ENCODE results near the gene TRPM4.
"Not testable (repeated sequence)": the region's sequence is repeated elsewhere in the genome, so short reads cannot be mapped to it uniquely, and the experiment has no call there.

The TRPM4 gene

GRCh38 chr19:49193822-49194394 lies 36.3 kb downstream of the TRPM4 start:
- DNase-seq, result no peak

- DNase-seq, result no peak
Measured at GRCh38 chr19:49194408-49194807, 36.8 kb downstream of the TRPM4 start.

- DNase-seq, result no peak
Measured at GRCh38 chr19:49196527-49197240, 39.1 kb downstream of the TRPM4 start.

GRCh38 chr19:49200238-49200862 lies 42.8 kb downstream of the TRPM4 start:
- DNase-seq, result no peak

- no peak for DNase-seq
Measured at GRCh38 chr19:49201042-49201441, 43.5 kb downstream of the TRPM4 start.

- DNase-seq, result no peak
Measured at GRCh38 chr19:49205114-49205513, 47.5 kb downstream of the TRPM4 start.

GRCh38 chr19:49209502-49209901 lies 51.9 kb downstream of the TRPM4 start:
- not testable (repeated sequence) for DNase-seq

- DNase-seq, result no peak
Measured at GRCh38 chr19:49210108-49210900, 52.7 kb downstream of the TRPM4 start.

GRCh38 chr19:49210901-49211451 lies 53.4 kb downstream of the TRPM4 start:
- no peak for DNase-seq

GRCh38 chr19:49212016-49212701 lies 54.6 kb downstream of the TRPM4 start:
- DNase-seq, result no peak

GRCh38 chr19:49213791-49214190 lies 56.2 kb downstream of the TRPM4 start:
- DNase-seq, result no peak

GRCh38 chr19:49214701-49215100 lies 57.1 kb downstream of the TRPM4 start:
- DNase-seq, result no peak

- no peak for DNase-seq
Measured at GRCh38 chr19:49216071-49216470, 58.5 kb downstream of the TRPM4 start.

- DNase-seq, result no peak
Measured at GRCh38 chr19:49217382-49217781, 59.8 kb downstream of the TRPM4 start.

GRCh38 chr19:49222011-49222410 lies 64.4 kb downstream of the TRPM4 start:
- no peak for DNase-seq

- no peak for DNase-seq
Measured at GRCh38 chr19:49222528-49222927, 64.9 kb downstream of the TRPM4 start.

GRCh38 chr19:49223472-49223871 lies 65.9 kb downstream of the TRPM4 start:
- no peak for DNase-seq

GRCh38 chr19:49224441-49224840 lies 66.8 kb downstream of the TRPM4 start:
- not testable (repeated sequence) for DNase-seq

- DNase-seq, result no peak
Measured at GRCh38 chr19:49224879-49225278, 67.3 kb downstream of the TRPM4 start.

GRCh38 chr19:49229416-49229815 lies 71.8 kb downstream of the TRPM4 start:
- DNase-seq, result no peak

- no peak for DNase-seq
Measured at GRCh38 chr19:49231389-49231788, 73.8 kb downstream of the TRPM4 start.

GRCh38 chr19:49231804-49232203 lies 74.2 kb downstream of the TRPM4 start:
- DNase-seq, result no peak

- DNase-seq, result no peak
Measured at GRCh38 chr19:49233163-49233562, 75.6 kb downstream of the TRPM4 start.
